HEK293T (cell line): ENCODE measurements around the gene TMEM154.

Source experiments
- BHLHE40 ChIP-seq: fragments of 450-650 bp; IDR thresholded peaks from 2 replicates; pipeline ENCODE4 v1.6.1; 2016; ENCODE audit warnings: mild to moderate bottlenecking, moderate library complexity, borderline replicate concordance
- ELF4 ChIP-seq: fragments of 450-650 bp; IDR thresholded peaks from 2 replicates; pipeline ENCODE4 v1.6.1; 2017; ENCODE audit warnings: antibody characterized with exemption
- FOXK2 ChIP-seq: fragments of 450-650 bp; IDR thresholded peaks from 2 replicates; pipeline ENCODE4 v1.6.1; 2016; ENCODE audit warnings: mild to moderate bottlenecking
- FOXM1 ChIP-seq: fragments of 450-650 bp; IDR thresholded peaks from 2 replicates; pipeline ENCODE4 v1.6.1; 2017; ENCODE audit warnings: mild to moderate bottlenecking, borderline replicate concordance
- HDGF ChIP-seq: fragments of 450-650 bp; IDR thresholded peaks from 2 replicates; pipeline ENCODE4 v1.6.1; 2017; ENCODE audit warnings: antibody characterized with exemption, borderline replicate concordance
- LEF1 ChIP-seq: fragments of 450-650 bp; IDR thresholded peaks from 2 replicates; pipeline ENCODE4 v1.6.1; 2017; ENCODE audit warnings: mild to moderate bottlenecking, borderline replicate concordance
- SP1 ChIP-seq: fragments of 450-650 bp; IDR thresholded peaks from 2 replicates; pipeline ENCODE4 v1.6.1; 2017
- SUZ12 ChIP-seq: fragments of 450-650 bp; IDR thresholded peaks from 2 replicates; pipeline ENCODE4 v1.6.1; 2016; ENCODE audit warnings: mild to moderate bottlenecking
- ZNF384 ChIP-seq: fragments of 450-650 bp; IDR thresholded peaks from 2 replicates; pipeline ENCODE4 v1.6.1; 2016
- TF ChIP-seq, protein P1 (sequence below): fragments of 450-650 bp; IDR thresholded peaks from 2 replicates; pipeline ENCODE4 v1.6.1; 2016

DNA sequence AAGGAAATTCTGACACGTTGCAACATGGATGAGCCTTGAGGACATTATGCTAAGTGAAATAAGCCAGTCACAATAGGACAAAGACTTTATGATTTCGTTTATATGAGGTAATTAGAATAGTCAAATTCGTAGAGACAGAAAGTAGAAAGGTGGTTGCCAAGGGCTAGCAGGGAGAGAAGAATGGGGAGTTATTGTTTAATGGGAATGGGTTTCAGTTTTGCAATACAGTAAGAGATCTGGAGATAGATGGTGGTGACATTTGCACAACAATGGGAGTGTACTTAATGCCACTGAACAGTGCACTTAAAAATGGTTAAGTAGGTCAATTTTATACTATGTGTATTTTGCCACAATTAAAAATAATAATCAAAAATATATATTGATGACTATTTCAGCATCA, 43.4 kb upstream of the TMEM154 start:
- TF ChIP-seq SP1 = no peak
- TF ChIP-seq LEF1 = no peak
- no peak for TF ChIP-seq HDGF
- no peak for TF ChIP-seq FOXM1
- no peak for TF ChIP-seq ZNF384
- TF ChIP-seq, protein P1, sequence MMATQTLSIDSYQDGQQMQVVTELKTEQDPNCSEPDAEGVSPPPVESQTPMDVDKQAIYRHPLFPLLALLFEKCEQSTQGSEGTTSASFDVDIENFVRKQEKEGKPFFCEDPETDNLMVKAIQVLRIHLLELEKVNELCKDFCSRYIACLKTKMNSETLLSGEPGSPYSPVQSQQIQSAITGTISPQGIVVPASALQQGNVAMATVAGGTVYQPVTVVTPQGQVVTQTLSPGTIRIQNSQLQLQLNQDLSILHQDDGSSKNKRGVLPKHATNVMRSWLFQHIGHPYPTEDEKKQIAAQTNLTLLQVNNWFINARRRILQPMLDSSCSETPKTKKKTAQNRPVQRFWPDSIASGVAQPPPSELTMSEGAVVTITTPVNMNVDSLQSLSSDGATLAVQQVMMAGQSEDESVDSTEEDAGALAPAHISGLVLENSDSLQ = no peak
- TF ChIP-seq BHLHE40 = no peak
- no peak for TF ChIP-seq FOXK2
- no peak for TF ChIP-seq ELF4
- no peak for TF ChIP-seq SUZ12
